HG02981 (cell line): ENCODE measurements around the gene PIP5KL1.
"Not testable (repeated sequence)": the region's sequence is repeated elsewhere in the genome, so short reads cannot be mapped to it uniquely, and the experiment has no call there.

Source experiments
- ATAC-seq: cut with Tn5 transposase; IDR thresholded peaks from one replicate; pipeline ENCODE4 v1.9.1; 2021; ENCODE audit warnings: mild to moderate bottlenecking, moderate library complexity; ENCODE audit not compliant: unreplicated experiment

Gene PIP5KL1

DNA sequence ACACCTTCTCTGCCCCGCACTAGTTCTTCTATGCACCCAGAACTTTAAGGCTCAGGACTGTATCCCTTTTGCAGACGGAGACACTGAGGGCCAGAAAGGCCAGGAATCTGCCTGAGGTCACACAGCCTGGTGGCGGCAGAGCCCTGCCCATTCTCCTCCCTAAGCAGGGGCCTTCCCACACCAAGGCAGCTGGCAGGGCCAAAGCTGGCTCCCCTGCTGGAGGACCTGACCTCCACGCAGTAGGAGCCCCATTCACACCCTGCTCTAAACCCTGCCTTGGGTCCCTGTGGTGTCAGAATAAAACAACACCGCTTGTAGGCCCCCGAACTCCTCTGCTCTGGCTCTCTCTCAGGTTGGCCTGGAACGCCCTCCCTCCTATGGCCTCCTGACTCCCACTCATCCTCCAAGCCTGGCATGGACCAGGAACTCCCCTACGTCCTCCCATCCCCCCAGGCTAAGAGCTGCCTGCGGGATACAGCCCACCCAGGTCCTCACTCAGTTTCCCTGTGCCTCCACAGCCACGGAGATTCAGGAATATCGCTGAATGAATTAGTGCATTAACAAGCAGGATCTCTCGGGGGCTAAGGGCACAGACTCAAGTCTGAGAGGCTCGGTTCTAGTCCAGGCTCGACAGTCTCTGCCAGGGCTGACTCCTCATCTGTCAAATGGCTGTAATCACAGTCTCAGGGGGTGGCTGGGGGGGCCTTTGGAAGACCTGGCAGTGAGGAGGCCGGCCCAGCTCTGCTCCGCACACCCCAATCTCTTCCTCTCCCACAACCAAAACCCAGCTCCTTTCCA is 34.0 kb downstream of the PIP5KL1 start:
- no peak for ATAC-seq

- ATAC-seq, result no peak
Observed at GRCh38 chr9:127895811-127896210, 34.8 kb downstream of the PIP5KL1 start.

GRCh38 chr9:127893392-127893791 is 37.2 kb downstream of the PIP5KL1 start:
- ATAC-seq, result no peak

GRCh38 chr9:127892831-127893230 is 37.7 kb downstream of the PIP5KL1 start:
- no peak for ATAC-seq

DNA sequence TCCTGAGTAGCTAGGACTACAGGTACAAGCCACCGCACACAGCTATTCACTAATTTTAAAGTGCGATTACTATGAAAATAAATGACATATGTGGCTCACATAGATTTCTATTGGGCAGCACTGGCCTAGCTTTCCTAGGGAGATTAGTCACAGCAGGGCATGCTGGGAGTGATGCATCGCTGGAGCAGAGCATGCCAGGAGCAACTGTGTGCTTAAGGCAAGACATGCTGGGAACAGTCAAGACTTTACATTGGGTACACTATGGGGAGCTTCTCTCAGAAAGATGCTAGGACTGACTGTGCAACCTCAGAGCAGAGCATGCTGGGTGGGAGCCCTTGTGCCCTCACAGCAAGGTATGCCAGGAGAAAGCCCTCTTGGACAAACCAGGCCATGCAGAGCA is 40.5 kb downstream of the PIP5KL1 start:
- ATAC-seq, result no peak

- no peak for ATAC-seq
Observed at GRCh38 chr9:127887792-127888191, 42.8 kb downstream of the PIP5KL1 start.

DNA sequence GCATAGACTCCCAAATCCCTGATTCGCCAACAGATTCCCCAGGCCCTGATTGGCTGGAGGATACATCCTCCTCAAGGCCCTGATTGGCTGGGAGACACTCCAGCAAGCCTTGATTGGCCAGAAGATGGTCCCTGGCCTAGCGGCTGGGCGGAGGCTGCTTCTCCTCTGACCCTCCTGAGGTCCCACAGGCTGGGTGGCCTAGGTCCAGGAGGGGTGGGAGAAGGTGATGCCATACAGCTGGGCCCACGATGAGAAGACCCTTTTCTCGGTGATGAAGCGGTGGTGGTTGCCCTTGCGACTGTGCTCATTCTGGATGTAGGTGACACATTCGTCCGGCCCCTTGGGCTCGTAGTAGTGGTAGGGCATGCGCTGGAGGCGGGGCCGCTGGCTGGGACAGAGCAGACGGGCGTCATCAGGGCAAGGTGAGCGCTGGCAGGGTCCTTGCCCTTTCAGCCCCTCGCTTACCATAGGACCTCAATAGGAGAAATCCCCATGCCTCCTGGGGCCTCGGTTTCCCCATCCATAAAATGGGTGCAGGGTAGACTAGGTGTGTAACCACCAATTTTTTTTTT is 44.1 kb downstream of the PIP5KL1 start:
- ATAC-seq, result no peak

DNA sequence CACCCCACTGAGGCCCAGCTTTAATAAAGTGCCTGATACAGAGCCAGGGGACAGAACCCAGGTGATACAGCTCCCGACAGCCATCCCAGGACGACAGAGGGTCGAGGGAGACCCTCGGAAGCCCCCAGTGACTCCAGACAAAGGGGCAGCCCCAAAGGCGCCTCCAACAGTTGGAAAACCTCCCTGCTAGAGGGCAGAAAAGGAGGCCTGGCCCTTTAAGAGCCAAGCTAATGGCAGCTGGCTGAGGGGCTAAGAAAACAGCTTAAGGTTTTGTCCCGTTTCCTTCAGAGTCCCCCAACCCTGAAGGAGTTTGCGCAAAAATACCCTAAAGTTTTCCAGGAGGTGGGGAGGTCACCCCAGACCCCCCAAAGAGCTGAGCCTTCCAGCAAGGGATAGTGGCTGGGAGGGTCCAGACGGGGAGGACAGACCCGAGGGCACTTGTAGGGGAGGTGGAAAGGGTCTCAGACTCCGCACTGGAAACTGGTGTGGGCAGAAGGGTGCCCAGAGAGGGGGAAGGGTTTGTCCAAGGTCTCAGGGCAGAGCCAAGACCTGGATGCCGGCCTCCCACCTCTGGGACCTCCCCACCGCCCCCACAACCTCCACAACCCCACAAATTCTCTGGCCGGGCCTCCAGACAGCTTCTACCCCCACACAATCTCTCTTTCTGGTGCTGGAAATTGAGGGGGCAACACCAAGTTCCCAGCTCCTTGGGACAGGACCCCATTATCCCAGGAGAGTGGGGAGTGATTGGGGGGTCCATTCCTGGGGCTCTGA is 44.9 kb downstream of the PIP5KL1 start:
- no peak for ATAC-seq

- ATAC-seq, result no peak
Observed at GRCh38 chr9:127884976-127885490, 45.5 kb downstream of the PIP5KL1 start.

DNA sequence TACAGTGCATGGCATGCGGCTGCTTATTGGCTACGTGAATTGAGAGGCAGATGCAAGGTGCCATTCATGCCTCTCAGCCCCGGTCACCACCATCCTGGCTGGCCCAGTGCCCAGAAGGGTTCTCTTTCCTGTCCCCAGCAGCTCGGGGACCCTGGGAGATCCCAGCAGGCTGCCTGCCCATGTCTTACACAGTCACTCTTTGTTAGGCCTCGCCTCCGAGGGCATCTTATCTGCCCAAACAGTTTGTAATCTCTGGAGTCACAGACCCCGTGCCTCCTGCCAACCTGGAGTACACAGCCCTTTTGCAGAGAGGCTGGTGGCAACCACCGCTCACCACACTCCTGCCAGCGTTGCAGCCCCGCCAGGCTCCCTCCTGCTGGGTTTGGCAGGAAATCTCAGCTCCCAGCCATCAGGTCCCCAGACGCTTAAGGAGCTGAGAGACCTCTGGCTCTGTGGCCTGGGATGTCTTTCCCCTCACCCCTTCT is 46.1 kb downstream of the PIP5KL1 start:
- ATAC-seq, result no peak

DNA sequence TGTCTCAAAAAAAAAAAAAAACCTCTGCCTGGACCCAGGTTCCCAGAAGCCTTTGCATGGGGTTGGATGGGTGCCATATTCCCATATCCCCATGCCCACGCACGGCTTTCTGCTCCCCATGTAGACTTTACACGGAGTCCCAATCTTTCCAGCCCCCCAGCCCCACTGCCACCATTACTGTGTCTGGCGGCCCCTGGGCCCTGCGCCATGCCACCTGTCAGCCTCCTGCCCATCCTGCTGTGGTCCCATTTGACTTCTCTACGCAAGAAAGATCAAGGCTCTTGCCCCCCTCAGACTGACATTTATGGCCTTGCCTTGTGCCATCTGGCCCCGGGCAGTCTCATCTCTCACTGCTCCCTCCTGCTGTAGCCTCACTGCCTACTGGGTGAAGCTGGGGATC is 46.6 kb downstream of the PIP5KL1 start:
- ATAC-seq, result no peak

- ATAC-seq, result not testable (repeated sequence)
Observed at GRCh38 chr9:127881715-127882114, 48.9 kb downstream of the PIP5KL1 start.

DNA sequence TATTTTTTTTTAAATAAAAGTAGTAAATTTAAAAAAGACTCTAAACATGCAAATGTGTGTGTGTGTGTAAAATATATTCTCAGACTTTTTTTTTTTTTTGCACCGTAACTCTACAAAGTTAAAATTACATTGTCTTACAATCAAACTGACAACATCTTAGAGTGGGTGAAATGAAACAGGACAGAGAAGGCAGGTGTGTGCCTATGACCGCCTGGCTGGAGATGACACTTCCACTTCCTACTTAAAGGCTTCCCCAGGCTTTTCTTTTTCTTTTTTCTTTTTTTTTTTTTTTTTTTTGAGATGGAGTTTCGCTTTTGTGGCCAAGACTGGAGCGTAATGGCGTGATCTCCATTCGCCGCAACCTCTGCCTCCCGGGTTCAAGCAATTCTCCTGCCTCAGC is 50.4 kb downstream of the PIP5KL1 start:
- no peak for ATAC-seq

DNA sequence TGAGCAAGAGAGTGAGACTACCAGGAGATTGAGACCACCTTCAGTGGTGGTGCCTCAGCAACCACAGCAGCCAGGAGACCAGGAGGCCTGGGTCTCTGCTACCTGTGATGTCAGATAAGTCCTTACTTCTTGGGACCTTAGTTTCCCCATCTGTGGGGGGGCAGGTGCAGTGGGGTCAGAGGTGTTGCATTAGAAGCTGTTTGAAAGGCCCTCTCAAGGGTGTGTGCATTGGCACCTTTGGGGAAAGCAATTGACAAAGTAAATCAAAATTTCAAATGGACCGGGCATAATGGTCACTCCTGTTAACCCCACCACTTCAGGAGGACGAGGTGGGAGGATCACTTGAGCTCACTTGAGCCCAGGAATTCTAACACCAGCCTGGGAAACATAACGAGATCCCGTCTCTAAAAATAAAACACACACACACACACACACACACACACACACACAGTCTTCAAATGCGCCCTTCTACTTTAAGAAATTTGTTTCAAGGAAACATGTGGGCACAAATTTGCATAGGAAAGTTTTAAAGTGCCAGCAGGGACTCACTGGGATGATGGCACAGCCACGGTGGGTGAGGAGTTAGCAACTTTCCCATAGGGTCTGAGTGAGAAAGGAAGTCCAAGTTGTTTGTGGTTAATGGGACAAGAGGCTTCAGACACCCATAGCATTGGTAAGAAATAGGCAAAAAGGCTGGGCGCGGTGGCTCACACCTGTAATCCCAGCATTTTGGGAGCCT is 51.8 kb downstream of the PIP5KL1 start:
- no peak for ATAC-seq

- ATAC-seq, result no peak
Observed at GRCh38 chr9:127878001-127878651, 52.5 kb downstream of the PIP5KL1 start.

DNA sequence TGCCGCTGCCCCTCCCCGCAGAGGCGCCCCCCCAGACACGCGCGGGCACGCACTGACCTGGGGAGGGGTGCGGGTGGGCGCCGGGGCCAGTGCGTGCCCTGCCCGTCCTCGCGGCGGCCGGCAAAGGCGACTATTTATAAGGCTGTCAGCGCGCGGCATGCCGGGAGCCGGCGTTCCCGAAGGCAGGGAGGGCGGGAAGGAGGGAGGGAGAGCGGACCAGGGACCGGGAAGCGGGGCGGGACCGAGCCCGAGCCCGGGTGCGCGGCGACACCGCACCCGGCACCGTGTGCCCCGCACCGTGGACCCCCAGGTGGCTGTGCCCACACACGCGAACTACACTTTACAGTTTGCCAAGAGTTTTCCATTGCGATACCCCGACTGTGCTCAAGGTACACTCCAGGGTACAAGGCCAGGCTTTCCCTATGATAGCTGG is 53.0 kb downstream of the PIP5KL1 start, which contains the start of gene AK1:
AK1 (minus strand) TSS at position 110 of the 433 bp plus-strand sequence. CDS start 3,058 bp downstream, outside the sequence.
- ATAC-seq, result no peak

DNA sequence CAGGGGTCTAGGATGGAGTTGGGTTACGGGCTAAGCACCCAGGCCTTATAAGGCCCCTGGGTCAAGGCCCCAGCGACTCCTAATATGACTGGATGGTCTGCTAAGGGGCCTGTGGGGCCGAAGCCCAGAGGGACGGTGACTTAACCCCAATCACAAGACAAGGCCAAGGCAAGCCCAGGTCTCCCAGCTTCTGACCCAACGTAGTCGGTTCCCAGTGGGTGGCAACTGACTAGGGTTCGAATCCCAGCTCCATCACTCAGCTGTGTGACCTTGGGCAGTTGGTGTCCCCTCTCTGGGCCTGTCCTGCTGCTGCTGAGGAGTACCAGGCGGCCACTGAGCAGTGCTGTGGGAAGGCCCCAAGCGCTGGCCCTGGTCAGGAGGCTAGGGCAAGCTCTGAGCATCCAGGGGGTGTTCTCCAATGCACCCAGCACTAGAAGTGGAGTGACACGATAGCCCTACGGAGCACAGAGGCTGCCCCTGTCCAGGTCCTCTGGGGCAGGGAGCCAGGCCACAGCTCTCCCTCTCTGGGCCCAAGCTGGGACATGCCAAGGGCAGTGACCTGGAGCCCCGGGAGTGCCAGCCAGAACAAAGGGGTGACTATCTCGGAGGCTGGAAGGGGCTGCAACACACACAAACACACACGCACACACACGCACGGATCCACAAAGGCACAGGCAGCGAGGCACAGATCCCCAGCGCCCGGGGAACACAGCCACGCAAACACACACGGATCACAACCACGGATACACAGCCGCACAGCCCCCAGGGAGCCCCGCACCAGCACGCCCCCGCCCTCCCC is 53.6 kb downstream of the PIP5KL1 start:
- no peak for ATAC-seq

DNA sequence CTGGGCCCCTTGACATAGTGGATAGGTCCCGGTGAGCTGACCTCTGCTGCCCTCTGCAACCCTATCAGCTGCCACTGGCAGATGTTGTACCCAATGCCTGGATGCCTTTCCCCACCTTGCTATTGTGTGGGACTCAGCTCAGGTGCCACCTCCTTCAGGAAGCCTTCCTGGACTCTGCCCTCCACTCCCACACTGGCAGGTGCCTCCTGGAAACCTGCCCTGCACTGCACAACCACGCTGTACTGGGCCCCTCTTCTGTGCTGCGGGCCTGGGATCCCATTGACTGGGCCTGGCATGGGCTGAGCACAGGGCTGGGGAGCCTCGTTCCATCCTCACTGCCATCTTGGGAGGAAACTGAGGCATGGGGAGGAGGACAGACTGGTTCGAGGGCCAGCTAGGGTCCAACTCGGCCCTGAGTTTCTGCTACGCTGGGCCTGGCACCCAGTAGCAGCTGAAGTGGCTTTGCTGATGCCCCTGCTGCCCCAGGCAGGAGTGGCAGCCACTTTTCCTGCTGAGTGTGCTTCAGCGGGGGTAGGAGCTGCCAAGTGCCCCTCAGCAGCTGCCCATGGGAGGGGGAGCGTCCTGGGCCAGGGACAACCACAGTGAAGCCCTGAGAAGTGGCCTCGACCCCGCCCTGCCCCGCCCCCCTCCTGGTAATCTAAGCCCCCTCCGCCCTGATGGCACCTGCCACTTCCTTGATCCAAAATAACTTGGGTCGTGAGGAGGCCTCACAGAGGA is 54.4 kb downstream of the PIP5KL1 start:
- no peak for ATAC-seq
